ENCODE data around the gene ZBTB43.

- TF ChIP-seq CTCF (conservative IDR thresholded peaks at IDR 0.05; ENCODE audit: low read length): no peak
- no peak for TF ChIP-seq EZH2phosphoT487 (IDR thresholded peaks at IDR 0.05; ENCODE audit: borderline replicate concordance)
Observed at GRCh38 chr9:126829035-126829434, 24.2 kb downstream of the ZBTB43 start.
